Transverse colon (tissue), 4 donors: ENCODE results near the gene SNX8. TPM values are rescaled to one million over a fixed set of nuclear protein-coding genes. Genes with fewer than 3 reads are reported as not detected.

Experiments
- DNase-seq: peaks from one replicate; pipeline ENCODE4 v3.0.0-alpha.2; 2019
- H3K27ac ChIP-seq, 4 donors: fragments of 200-600 bp; sonication (generic); 2 replicates each; pipeline ENCODE4 v1.5.1; 2016 to 2018; ENCODE audit warnings: inconsistent platforms in 4 of 4
- H3K27me3 ChIP-seq: fragments of 200-600 bp; sonication (generic); 2 replicates; pipeline ENCODE4 v1.5.1; 2017; ENCODE audit warnings: inconsistent platforms
- H3K36me3 ChIP-seq, 4 donors: fragments of 200-600 bp; sonication (generic); 2 replicates each; pipeline ENCODE4 v1.5.1; 2017 to 2019; ENCODE audit warnings: inconsistent platforms in 4 of 4
- H3K4me1 ChIP-seq, 4 donors: fragments of 200-600 bp; sonication (generic); 2 replicates each; pipeline ENCODE4 v1.5.1; 2017 to 2020; ENCODE audit warnings: inconsistent platforms in 4 of 4
- H3K4me3 ChIP-seq, 4 donors: fragments of 200-600 bp; sonication (generic); 1 replicate in 1 of 4; 2 replicates in 3 of 4; pipeline versions ENCODE4 v1.5.1 to v1.6.1; 2017 to 2019; ENCODE audit warnings: inconsistent platforms in 4 of 4
- H3K9me3 ChIP-seq, 2 donors: fragments of 200-600 bp; sonication (generic); 2 replicates each; pipeline ENCODE4 v1.5.1; 2017 to 2019; ENCODE audit warnings: inconsistent platforms in 2 of 2
- CTCF ChIP-seq, 5 experiments: fragments of 200-600 bp in 3 of 5; fragments of 450-650 bp in 2 of 5; sonication (generic) in 3 of 5; IDR thresholded peaks; 1 replicate in 2 of 5; 2 replicates in 3 of 5; pipeline ENCODE4 v1.5.1; 2016 to 2017; ENCODE audit warnings: antibody characterized with exemption in 5 of 5, inconsistent platforms in 3 of 5, mild to moderate bottlenecking in 2 of 5, moderate library complexity in 1 of 5
- EP300 ChIP-seq: sonication (generic); formaldehyde crosslinking; IDR thresholded peaks from one replicate; pipeline ENCODE4 v1.6.1; 2017; ENCODE audit warnings: antibody characterized with exemption, low read depth
- POLR2A ChIP-seq: fragments of 450-650 bp; IDR thresholded peaks from one replicate; pipeline ENCODE4 v1.6.1; 2016; ENCODE audit warnings: antibody characterized with exemption, mild to moderate bottlenecking, moderate library complexity
- POLR2AphosphoS5 ChIP-seq, 3 donors: sonication (generic); formaldehyde crosslinking; IDR thresholded peaks; one replicate each; pipeline ENCODE4 v1.6.1; 2016; ENCODE audit warnings: antibody characterized with exemption in 3 of 3
- WGBS, 2 donors: methylation state at CpG; one replicate each; pipeline ENCODE4 v1.1.5; 2018; ENCODE audit warnings: low coverage in 1 of 2; 5-methylcytosine and 5-hydroxymethylcytosine counted together
- in situ Hi-C, 4 donors: fragments of 200-750 bp; cut with MboI; loops; one replicate each; pipeline versions ENCODE4 v1.15.0 to v1.15.1; 2017; ENCODE audit warnings: low sequenced_read_pairs in 3 of 4, low pct_ligation_motif_present in 1 of 4, low pct_unique_long_range_greater_than_20kb in 1 of 4
- intact Hi-C: fragments of 100-400 bp; cut with DNase I; formaldehyde crosslinking; loops from one replicate; pipeline ENCODE4 v1.15.1; 2023; ENCODE audit warnings: low total_unique reads
- total RNA-seq, 4 donors: library from RNA; depleted of rRNA; stranded (reverse); fragments of >200 nt; gene quantifications; one replicate each; pipeline ENCODE4 v1.1.0, GENCODE V29; 2016

The SNX8 gene
- total RNA-seq, 4 donors from 2014 or later: 3.8 to 27.3 (median 9.2) TPM

- no peak for DNase-seq
- Histone ChIP-seq H3K4me1 (no peaks in the 10 kb centered on the region), H3K36me3 (peaks cover 0 to 17% (median 7%) of the 10 kb centered on the region in 4 donors), H3K27me3 (no peaks in the 10 kb centered on the region), H3K9me3 (no peaks in the 10 kb centered on the region), H3K27ac (no peak overlapping the region), H3K4me3 (no peak overlapping the region)
- WGBS, 2 donors: 99% methylated on average over 15 of the region's 15 CpGs; no CpG with 5 or more reads in 1 of the 2 donors
- no peak for TF ChIP-seq EP300
- no peak for TF ChIP-seq POLR2A
- TF ChIP-seq CTCF (IDR thresholded peaks at IDR 0.05): no peak
- intact Hi-C loops: no loop called here
- in situ Hi-C loops: loop anchor here in 3 of 4 donors (25.0 kb wide), 2 partner anchors 551 to 626 kb away; partner anchors contain the start of gene ELFN1 (in 2 of the 3)
Observed at GRCh38 chr7:2213551-2214215, 100.6 kb downstream of the SNX8 start.

GRCh38 chr7:2212906-2213305 is 101.3 kb downstream of the SNX8 start:
- 97% methylated on average over 10 of the region's 10 CpGs; no CpG with 5 or more reads in 1 of the 2 donors for WGBS, 2 donors
- H3K36me3 ChIP-seq: peaks cover 0 to 17% (median 7%) of the 10 kb centered on the region in 4 donors
- in situ Hi-C loops: loop anchor here in 3 of 4 donors (25.0 kb wide), 2 partner anchors 551 to 626 kb away; partner anchors contain the start of gene ELFN1 (in 2 of the 3)
- no peaks in the 10 kb centered on the region for H3K4me1 ChIP-seq
- no peak overlapping the region for H3K27ac ChIP-seq
- intact Hi-C loops: no loop called here
- no peaks in the 10 kb centered on the region for H3K9me3 ChIP-seq
- DNase-seq: no peak
- no peaks in the 10 kb centered on the region for H3K27me3 ChIP-seq
- TF ChIP-seq POLR2A: no peak
- TF ChIP-seq CTCF (IDR thresholded peaks at IDR 0.05): no peak
- no peak for TF ChIP-seq POLR2AphosphoS5 (IDR thresholded peaks at IDR 0.05)
- TF ChIP-seq EP300: no peak
- no peak overlapping the region for H3K4me3 ChIP-seq

GRCh38 chr7:2211926-2212325 is 102.3 kb downstream of the SNX8 start:
- in situ Hi-C loops: loop anchor here in 3 of 4 donors (25.0 kb wide), 2 partner anchors 550 to 625 kb away; partner anchors contain the start of gene ELFN1 (in 2 of the 3)

More at GRCh38 chr7:2211926-2212325, 102.3 kb downstream of the SNX8 start:
- H3K4me3 ChIP-seq: no peak overlapping the region
- no peaks in the 10 kb centered on the region for H3K4me1 ChIP-seq
- intact Hi-C loops: no loop called here
- no peak for DNase-seq
- no peak overlapping the region for H3K27ac ChIP-seq
- 94% methylated on average over 13 of the region's 13 CpGs; no CpG with 5 or more reads in 1 of the 2 donors for WGBS, 2 donors
- H3K27me3 ChIP-seq: no peaks in the 10 kb centered on the region
- TF ChIP-seq CTCF (IDR thresholded peaks at IDR 0.05) (no peak), POLR2A (no peak), POLR2AphosphoS5 (IDR thresholded peaks at IDR 0.05) (no peak), EP300 (no peak)
- peaks cover 0 to 11% (median 5%) of the 10 kb centered on the region in 4 donors for H3K36me3 ChIP-seq
- H3K9me3 ChIP-seq: no peaks in the 10 kb centered on the region
